Activated CD4-positive, alpha-beta T cell treated with anti-CD3 and anti-CD28 coated beads, Interleukin-10, Interleukin-2, amounts not matched to agents 100 ng/mL and 50 ng/mL, durations not matched to agents 16 hours and 8 hours (primary cell): ENCODE results near the gene SPTBN1.
"Not testable (repeated sequence)": the region's sequence is repeated elsewhere in the genome, so short reads cannot be mapped to it uniquely, and the experiment has no call there.

Source experiments
- DNase-seq: peaks from one replicate; pipeline ENCODE4 v3.0.0-alpha.2; 2020

SPTBN1 gene

GRCh38 chr2:54471221-54471711 lies 15.1 kb downstream of the SPTBN1 start:
- DNase-seq, result no peak

GRCh38 chr2:54473851-54474250 lies 17.7 kb downstream of the SPTBN1 start:
- no peak for DNase-seq

GRCh38 chr2:54475285-54475684 lies 19.2 kb downstream of the SPTBN1 start:
- no peak for DNase-seq

- DNase-seq, result no peak
Measured at GRCh38 chr2:54475919-54476318, 19.8 kb downstream of the SPTBN1 start.

GRCh38 chr2:54476852-54477251 lies 20.7 kb downstream of the SPTBN1 start:
- no peak for DNase-seq

- DNase-seq, result no peak
Measured at GRCh38 chr2:54477896-54478295, 21.8 kb downstream of the SPTBN1 start.

- no peak for DNase-seq
Measured at GRCh38 chr2:54478899-54479298, 22.8 kb downstream of the SPTBN1 start.

GRCh38 chr2:54479424-54479823 lies 23.3 kb downstream of the SPTBN1 start:
- no peak for DNase-seq

- DNase-seq, result no peak
Measured at GRCh38 chr2:54480025-54480424, 23.9 kb downstream of the SPTBN1 start.

- no peak for DNase-seq
Measured at GRCh38 chr2:54481686-54482085, 25.6 kb downstream of the SPTBN1 start.

GRCh38 chr2:54482715-54483114 lies 26.6 kb downstream of the SPTBN1 start:
- no peak for DNase-seq

GRCh38 chr2:54483426-54483825 lies 27.3 kb downstream of the SPTBN1 start:
- DNase-seq, result no peak

- DNase-seq, result not testable (repeated sequence)
Measured at GRCh38 chr2:54485756-54486155, 29.6 kb downstream of the SPTBN1 start.

GRCh38 chr2:54486766-54487165 lies 30.6 kb downstream of the SPTBN1 start:
- no peak for DNase-seq

GRCh38 chr2:54490863-54491262 lies 34.7 kb downstream of the SPTBN1 start:
- DNase-seq, result no peak

- DNase-seq, result no peak
Measured at GRCh38 chr2:54492335-54492734, 36.2 kb downstream of the SPTBN1 start.

GRCh38 chr2:54494087-54494486 lies 38.0 kb downstream of the SPTBN1 start:
- DNase-seq, result no peak

- DNase-seq, result no peak
Measured at GRCh38 chr2:54496920-54497319, 40.8 kb downstream of the SPTBN1 start.

- DNase-seq, result no peak
Measured at GRCh38 chr2:54497763-54498680, 41.9 kb downstream of the SPTBN1 start.

GRCh38 chr2:54499661-54500060 lies 43.5 kb downstream of the SPTBN1 start:
- no peak for DNase-seq

- DNase-seq, result no peak
Measured at GRCh38 chr2:54500404-54501205, 44.5 kb downstream of the SPTBN1 start.

GRCh38 chr2:54502731-54503130 lies 46.6 kb downstream of the SPTBN1 start:
- no peak for DNase-seq

GRCh38 chr2:54503192-54503591 lies 47.1 kb downstream of the SPTBN1 start:
- DNase-seq, result peak; percentile 43

GRCh38 chr2:54503828-54504227 lies 47.7 kb downstream of the SPTBN1 start:
- DNase-seq, result no peak
